GM21529 (cell line): ENCODE data around the gene CCNF.
"Not testable (repeated sequence)": the region's sequence is repeated elsewhere in the genome, so short reads cannot be mapped to it uniquely, and the experiment has no call there.

Experiments
- ATAC-seq: cut with Tn5 transposase; IDR thresholded peaks from one replicate; pipeline ENCODE4 v1.9.1; 2021; ENCODE audit not compliant: unreplicated experiment

CCNF gene, protein sequence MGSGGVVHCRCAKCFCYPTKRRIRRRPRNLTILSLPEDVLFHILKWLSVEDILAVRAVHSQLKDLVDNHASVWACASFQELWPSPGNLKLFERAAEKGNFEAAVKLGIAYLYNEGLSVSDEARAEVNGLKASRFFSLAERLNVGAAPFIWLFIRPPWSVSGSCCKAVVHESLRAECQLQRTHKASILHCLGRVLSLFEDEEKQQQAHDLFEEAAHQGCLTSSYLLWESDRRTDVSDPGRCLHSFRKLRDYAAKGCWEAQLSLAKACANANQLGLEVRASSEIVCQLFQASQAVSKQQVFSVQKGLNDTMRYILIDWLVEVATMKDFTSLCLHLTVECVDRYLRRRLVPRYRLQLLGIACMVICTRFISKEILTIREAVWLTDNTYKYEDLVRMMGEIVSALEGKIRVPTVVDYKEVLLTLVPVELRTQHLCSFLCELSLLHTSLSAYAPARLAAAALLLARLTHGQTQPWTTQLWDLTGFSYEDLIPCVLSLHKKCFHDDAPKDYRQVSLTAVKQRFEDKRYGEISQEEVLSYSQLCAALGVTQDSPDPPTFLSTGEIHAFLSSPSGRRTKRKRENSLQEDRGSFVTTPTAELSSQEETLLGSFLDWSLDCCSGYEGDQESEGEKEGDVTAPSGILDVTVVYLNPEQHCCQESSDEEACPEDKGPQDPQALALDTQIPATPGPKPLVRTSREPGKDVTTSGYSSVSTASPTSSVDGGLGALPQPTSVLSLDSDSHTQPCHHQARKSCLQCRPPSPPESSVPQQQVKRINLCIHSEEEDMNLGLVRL

DNA sequence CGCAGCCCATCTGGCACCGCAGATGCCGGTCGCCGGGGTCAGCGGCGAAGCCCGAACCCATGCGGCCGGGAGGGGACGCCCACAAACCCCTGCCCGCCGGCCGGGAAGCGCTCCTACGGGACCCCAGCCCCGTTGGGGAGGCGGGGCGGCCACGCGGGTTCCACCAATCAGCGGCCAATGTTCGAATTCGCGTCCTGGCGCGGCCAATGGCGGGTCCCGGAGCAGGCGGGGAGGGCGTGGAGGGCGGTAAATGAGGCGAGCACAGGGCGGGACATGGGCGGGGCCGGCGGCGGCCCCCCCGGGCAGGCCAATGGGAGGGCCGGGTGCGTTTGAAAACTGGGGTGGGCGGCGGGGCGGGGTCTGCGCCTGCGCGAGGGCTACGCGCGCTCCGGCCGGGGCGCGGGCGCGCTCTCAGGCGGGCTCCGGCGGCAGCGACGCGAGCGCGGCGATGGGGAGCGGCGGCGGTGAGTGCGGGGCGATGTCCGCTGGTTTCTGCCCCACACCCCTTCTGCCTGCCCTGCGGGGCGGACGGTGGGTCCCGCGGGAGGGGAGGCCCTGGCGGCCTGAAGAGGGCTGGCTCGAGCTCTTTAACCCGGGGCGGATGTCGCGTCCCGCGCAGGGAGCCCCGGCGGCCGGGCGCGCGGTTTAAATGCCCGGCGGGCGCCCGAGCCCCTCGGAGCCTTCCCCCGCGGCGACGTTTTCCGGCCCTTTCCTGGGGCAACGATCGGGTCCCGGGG is at the start of gene CCNF:
TSS of gene CCNF (plus strand) at position 414 of the 737 bp plus-strand sequence. CDS start at position 449, 35 bp downstream.
- ATAC-seq: peak; percentile 83

DNA sequence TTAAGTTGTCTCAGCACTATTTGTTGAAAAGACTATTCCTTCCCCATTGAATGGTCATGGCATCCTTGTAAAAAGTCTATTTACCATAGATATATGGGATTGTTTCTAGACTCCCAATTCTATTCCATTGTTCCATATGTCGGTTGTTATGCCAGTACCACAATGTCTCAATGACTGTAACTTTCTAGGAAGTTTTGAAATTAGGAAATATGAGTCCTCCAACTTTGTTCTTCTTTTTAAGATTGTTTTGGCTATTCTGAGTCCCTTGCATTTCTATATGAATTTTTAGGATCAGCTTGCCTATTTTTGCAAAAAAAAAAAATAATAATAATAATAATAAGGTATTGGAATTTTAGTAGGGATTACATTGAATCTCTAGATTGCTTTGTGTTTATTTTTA is 45.7 kb upstream of the CCNF start:
- no peak for ATAC-seq

DNA sequence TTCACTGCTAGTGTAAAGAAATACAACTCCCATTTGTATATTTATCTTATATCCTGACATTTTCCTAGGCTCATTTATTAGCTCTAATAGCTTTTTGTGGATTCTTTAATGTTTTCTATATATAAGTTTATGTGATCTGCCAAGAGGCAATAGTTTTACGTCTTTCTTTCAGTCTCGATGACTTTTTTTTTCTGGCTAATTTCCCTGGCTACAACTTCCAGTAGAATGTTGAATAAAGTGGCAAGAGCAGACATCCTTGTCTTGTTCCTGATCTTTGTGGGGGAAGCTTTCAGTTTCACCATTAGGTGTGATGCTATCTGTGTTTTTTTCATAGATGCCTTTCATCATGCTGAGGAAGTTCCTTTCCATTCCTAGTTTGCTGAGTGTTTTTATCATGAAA is 44.8 kb upstream of the CCNF start:
- ATAC-seq: no peak

DNA sequence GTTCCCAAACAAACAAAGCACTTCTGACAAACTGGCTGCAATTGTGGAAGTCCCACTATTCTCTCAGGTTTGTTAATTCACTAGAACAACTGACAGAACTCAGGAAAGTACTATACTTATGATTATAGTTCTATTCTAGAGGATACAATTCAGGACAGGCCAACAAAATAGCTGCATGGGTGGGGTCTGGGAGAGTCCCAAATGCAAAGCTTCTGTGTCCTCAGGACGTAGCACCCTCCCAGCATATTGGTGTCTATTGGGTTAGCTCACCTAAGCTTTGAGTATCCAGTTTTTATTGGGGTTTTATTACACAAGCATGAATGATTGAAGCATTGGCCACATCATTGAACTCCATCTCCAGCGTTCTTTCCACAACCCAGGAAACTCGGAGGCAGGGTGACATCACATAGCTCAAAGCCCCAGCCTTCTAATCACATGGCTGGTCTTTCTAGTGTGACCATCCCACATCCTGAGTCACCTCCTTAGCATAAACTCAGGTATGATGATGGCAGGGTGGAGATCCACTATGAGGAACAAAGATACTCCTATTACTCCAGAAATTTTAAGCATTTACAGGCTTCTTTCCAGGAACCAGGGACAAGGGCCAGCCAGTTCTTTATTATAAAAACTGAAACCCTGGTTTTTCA is 43.9 kb upstream of the CCNF start:
- ATAC-seq: no peak

DNA sequence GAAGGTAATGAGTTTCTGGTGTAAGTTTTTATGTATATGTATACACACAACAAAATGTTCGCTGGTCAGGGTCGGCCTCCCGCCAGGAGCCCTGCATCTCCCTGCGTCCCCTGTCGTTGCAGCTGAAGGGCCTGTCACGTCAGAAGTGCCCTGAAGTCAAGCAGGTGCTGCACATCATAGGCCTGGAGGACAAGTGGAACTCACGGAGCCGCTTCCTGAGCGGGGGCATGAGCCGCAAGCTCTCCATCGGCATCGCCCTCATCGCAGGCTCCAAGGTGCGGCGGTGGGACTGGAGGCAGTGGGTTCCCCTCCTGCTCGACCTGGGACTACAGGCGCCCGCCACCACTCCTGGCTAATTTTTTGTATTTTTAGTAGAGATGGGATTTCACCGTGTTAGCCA is 43.3 kb upstream of the CCNF start:
- ATAC-seq: not testable (repeated sequence)

DNA sequence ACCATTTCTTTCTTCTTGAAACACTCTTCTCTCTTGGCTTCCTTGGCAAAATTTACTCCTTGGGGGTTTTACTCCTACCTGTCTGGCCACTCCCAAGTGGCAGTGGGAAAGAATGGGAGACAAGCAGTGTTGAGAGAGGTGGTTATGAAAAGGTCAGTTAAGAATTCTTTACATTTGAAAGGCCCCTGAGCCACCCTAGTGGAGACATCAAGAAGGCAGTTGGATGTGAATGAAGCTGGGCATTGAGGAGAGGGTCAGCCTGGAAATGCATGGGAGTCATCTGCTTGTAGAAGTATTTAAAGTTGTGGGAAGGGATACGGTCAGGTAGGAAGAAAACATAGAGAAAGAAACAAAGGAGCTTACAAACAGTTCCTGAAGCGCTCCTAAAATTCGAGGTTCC is 42.3 kb upstream of the CCNF start:
- no peak for ATAC-seq

DNA sequence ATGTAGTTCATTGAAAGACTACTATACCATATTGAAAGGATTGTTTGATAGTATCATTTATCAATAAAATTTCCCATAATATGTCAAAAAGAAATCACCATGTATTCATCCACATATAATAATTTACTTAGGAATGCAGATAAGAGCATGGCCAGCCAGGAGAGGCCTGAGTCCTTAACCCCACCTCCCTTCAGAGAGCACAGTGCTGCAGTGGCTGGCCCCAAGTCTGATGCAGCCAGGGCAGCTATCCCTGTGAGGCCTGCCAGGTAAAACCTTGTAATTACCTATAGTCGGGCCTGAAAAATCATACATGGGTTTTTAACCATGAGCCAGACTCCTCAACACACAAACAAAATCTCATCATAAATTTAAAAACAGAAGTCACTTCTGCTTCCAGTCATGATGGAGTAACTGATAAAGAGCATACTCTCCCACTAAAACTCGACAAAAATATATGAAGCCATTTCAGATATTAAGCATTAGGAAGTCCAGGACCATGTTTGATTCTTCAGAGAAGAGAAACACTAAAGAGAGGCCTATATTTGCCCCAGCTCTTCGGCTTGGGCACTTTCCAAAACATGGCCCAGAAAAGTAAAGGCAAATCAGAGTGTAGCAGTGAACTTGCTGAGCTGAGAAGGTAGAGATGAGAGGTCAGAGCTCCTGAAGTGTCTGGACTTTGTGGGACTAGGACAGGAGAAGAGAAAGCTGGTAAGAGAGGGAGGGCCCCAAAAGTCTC is 40.9 kb upstream of the CCNF start:
- ATAC-seq: no peak

DNA sequence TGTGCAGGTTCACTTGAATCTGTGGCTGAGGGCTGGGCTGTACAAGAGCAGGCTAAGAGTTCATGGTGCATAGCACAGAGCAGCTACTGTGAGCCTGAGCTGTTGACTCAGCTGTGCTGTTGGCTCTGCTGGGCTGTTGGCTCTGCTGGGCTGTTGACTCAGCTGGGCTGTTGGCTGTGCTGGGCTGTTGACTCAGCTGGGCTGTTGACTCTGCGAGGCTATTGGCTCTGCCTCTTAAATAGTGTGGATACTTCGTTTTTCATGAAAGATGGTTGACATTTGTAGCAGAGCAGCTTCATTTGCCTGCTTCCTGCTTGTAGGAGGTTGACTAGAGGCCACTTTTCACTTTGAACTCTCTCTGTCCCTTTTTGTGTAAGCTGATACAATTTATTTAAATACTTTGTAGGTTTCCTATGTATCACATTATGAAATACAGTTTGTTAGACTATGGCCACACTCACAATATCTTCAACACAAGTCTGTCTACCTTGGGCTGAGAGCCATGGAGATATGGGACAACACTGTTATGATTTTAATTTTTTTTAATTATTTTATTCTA is 40.3 kb upstream of the CCNF start:
- no peak for ATAC-seq

DNA sequence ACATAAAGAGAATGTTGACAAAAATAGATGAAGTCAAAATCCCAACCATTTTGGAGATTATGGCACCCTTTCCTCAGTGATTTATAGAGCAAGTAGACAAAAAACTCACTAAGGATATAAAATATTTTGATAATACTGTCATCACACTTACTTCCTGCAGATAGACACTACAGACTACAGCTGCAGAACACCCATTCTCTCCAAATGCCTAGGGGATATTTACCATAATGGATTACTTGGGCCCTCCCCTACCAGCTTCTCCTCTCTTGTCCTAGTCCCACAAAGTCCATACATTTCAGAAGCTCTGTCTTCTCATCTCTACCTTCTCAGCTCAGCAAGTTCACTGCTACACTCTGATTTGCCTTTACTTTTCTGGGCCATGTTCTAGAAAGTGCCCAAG is 37.2 kb upstream of the CCNF start:
- no peak for ATAC-seq

DNA sequence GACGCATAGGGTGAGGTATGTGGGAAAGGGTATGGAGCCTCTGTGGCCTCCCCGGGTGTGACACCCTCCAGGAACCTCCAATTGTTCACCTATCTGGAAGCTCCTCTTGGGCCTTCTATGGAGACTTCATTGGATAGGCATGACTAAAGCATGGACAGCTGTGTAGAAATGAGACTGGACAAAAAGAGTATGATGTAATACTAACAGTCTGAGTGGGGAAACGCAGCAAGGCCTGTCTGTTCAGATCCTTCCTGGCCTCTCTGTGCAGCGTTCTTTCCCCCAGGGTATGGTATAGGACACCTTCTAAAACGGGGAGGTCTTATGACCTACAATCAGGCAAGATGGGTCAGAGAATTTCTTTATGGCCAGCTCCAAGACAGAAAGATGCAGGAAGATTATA is 30.7 kb upstream of the CCNF start:
- ATAC-seq: no peak

DNA sequence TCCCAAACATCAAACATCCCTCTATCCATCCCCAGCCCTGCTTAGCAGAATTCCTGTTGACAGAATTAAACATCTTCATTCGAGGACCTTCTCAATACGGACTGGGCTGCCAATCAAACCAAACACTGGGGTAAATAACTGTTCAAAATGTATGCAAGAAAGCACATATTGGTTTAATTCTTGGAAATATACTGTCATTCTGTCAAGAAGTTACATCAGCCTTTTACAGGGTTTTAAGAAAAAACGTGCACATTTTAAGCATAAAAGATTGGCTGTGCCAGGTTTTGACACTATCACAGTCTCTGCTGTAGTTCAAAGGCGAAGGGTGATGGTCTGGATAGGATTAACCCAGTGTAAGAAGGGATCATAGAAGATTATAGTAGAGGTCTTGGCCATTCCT is 25.1 kb upstream of the CCNF start:
- no peak for ATAC-seq

DNA sequence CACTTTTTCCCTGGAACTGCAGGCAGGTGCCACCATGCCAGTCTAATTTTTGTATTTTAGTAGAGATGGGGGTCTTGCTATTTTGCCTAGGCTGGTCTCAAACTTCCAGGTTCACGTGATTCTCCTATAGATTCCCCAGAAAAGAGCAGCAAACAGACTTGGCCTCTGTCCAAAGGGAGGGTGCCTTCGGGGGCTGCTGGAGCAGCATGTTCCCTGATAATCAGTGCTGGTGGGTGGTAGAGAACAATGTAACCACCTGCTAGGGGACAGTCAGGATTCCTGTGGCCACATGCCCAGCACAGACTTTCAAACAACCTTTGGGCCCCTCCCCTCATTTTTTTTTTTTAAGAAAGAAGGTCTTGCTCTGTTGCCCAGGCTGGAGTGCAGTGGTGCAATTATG is 14.2 kb upstream of the CCNF start:
- no peak for ATAC-seq

DNA sequence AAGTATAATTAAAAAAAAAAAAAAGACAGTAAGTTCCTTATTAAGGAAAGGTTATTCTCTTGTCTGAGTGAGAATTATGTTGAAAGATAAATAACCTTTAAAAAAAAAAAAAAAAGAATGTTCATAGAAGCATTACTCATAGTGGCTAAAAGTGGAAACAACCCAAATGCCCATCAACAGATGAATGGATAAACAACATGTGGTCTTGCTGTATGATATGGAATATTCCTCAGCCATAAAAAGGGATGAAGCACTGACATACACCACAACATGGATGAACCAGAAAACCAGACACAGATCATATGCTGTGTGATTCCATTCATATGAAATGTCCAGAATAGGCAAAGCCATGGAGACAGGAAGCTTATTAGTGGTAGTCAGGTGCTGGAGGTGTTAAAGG is 9.2 kb upstream of the CCNF start:
- no peak for ATAC-seq

DNA sequence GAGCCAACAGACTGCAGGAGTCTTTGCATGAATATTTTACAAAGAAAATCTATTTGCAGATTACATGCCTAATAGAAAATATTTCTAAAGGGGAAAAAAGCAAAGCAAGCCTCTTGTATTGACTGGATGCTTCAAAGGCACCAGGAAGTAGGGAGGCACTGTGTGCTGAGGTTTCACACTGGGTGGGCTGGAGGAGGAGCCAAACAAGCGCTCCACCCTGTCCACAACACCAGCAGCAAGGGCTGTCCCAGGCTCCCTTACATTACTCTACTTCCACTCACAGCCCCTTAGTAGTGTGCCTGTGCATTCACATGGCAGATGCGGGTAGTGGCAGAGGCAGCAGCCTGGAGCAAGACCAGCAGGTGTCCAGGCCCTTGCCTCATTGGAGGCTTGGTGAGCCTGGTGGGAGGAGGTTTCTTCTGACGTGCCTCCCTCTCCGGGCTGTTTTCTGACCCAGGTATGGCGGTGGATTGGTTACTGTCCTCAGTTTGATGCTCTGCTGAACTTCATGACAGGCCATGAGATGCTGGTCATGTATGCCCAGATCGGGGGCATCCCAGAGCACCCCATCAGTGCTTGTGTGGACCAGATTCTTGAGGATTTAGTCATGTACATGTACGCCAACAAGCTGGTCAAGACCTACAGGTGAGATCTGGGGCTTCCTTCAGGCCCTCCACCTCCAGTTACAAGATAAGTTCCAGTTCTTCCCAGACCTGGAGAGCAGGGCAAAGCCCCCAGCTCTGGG is 7.0 kb upstream of the CCNF start:
- ATAC-seq: no peak

DNA sequence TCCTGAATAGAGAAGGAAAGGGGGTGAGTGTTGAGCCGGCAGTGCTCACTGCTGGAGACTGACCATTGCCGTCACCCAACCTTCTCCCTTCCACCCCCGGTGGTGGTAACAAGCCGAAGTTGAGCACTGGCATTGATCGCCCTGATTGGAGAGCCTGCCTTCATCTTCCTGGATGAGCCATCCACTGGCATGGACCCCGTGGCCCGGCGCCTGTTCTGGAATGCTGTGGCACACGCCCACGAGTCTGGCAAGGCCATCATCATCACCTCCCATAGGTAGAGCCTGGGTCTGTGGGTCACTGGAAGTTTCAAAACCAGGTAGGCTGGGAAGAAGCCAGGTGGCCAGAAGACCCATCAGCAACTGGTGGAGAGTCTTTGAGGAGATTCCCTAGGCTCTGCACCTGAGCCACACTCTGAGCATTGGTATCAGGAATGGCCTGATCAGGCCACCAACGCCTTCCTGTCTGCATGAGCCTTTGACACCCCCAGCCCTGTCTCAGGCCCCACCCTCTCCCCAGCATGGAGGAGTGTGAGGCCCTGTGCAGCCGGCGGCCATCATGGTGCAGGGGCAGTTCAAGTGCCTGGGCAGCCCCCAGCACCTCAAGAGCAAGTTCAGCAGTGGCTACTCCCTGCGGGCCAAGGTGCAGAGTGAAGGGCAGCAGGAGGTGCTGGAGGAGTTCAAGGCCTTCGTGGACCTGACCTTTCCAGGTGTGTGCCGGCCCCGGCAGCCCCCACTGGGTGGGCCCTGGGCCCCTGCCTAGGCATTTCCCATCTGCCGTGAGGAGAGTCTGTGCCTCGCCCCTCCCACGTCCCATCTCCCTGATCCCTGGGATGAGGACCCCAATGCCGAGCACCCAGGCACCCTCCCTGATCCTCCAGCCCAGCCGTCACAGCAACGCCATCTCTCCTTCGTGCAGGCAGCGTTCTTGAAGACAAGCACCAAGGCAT is 4.9 kb upstream of the CCNF start:
- ATAC-seq: no peak

DNA sequence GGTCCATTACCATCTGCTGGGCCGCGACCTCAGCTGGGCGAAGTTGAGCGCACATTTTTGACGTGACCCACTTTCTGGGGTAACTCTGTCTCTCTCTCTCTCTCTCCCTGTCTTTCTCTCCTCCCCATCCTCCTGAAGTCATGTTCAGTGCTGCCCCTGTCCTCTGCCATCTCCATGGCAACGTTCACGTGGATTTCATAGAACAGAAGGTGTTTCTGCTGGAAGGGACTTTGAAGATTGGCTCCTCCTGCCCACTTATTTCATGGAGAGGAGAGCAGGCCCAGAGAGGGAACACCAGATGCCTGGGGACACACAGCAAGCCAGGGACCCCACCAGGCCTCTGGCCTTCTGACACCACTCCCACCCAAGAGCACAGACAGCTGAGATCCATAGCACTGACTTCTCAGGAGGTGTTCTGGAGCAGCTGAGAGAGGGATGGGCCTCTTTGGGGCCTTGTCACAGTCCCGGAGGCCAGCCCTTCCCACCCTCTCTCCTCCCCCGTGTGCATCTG is 4.2 kb upstream of the CCNF start:
- no peak for ATAC-seq

DNA sequence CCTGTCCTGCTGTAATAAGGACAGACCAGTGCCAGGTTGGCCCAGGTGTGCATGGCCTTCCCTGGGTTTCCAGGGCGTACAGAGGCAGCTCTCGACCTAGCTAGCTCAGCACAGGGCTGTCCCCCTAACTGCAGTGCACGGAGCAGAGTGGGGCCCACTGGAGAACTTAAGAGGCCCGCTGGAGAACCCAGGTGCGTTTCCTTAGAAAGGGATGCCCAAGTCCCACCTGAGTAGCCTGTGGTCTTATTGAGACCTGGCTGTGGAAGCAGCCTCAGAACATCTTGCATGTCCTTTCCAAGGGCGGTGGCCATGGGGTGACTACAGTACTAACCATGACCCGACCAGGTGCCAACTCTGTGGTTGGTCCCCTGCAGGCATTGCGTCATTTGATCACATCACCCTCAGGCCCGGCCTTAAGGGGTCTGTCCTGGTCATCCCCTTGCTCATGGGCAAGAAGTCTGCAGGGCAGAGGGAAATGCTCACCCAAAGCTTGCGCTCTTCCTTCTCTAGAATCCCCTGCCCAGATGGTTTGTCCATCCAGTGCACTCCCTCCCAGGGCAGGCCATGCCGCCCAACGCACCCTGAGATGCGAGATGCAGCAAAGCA is 3.3 kb upstream of the CCNF start:
- ATAC-seq: no peak

DNA sequence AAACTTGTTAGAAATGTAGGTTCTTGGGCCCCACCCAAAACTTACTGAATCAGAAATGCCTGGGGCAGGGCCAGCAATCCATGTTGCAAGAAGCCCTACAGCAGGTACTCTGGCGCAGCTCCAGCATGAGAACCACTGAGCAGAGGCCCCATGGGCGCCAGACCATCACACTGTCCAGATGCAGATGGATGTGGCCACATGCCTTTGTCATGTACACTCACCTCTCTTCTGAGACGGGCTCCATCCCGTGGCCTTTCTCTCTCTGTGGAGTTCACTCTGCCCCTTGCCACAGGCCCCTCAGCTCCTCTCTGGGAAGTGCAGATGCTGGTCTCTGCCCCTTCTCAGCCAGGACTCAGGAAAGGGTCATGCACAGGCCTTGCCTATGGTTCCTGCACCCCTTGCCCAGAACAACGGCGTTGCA is 2.3 kb upstream of the CCNF start:
- no peak for ATAC-seq
